Measurements from ENCODE around the gene TAB2.

DNA sequence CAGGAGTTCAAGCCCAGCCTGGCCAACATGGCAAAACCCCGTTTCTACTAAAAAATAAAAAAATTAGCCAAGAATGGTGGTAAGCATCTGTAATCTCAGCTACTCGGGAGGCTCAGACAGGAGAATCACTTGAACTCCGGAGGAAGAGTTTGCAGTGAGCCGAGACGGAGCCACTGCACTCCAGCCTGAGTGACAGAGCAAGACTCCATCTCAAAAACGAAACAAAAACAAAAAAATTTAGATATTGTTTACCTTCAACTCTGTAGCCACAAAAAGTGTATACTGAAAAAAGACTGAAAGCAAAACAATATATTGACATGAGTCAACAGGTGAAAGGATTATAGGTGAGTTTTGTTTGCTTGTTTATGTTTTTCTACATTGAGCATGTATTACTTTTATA is 30.6 kb upstream of the TAB2 start:
- TF ChIP-seq, protein P1, sequence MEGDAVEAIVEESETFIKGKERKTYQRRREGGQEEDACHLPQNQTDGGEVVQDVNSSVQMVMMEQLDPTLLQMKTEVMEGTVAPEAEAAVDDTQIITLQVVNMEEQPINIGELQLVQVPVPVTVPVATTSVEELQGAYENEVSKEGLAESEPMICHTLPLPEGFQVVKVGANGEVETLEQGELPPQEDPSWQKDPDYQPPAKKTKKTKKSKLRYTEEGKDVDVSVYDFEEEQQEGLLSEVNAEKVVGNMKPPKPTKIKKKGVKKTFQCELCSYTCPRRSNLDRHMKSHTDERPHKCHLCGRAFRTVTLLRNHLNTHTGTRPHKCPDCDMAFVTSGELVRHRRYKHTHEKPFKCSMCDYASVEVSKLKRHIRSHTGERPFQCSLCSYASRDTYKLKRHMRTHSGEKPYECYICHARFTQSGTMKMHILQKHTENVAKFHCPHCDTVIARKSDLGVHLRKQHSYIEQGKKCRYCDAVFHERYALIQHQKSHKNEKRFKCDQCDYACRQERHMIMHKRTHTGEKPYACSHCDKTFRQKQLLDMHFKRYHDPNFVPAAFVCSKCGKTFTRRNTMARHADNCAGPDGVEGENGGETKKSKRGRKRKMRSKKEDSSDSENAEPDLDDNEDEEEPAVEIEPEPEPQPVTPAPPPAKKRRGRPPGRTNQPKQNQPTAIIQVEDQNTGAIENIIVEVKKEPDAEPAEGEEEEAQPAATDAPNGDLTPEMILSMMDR (IDR thresholded peaks at IDR 0.05): no peak
- TF ChIP-seq EZH2 (IDR thresholded peaks at IDR 0.05; ENCODE audit: borderline replicate concordance, insufficient read depth, low read depth, low read length, poor library complexity, severe bottlenecking): no peak
